HG02571 (cell line): ENCODE results near the gene PPIE.
"Not testable (repeated sequence)": the region's sequence is repeated elsewhere in the genome, so short reads cannot be mapped to it uniquely, and the experiment has no call there.

Experiments
- ATAC-seq: cut with Tn5 transposase; IDR thresholded peaks from one replicate; pipeline ENCODE4 v1.9.1; 2021; ENCODE audit warnings: mild to moderate bottlenecking, moderate library complexity; ENCODE audit not compliant: unreplicated experiment

Gene PPIE

DNA sequence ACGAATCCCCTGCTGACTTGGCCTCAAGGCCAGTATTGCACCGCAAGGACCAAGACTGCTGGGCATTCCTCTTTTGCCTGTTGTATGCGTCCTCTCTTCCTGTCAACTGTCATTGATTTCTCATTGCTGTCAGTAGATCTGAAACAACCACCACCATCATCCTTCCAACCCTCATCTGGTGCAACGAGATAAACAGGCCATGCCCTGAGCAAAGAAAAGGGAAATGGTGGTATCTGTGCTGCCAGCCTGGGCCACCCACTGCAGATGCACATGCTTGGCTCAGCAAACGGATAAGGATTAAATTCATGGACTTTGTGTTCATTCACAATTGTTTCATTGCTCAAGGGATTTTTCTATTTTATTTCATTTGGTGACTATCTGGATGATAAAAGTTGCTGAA, 18.8 kb downstream of the PPIE start:
- no peak for ATAC-seq

DNA sequence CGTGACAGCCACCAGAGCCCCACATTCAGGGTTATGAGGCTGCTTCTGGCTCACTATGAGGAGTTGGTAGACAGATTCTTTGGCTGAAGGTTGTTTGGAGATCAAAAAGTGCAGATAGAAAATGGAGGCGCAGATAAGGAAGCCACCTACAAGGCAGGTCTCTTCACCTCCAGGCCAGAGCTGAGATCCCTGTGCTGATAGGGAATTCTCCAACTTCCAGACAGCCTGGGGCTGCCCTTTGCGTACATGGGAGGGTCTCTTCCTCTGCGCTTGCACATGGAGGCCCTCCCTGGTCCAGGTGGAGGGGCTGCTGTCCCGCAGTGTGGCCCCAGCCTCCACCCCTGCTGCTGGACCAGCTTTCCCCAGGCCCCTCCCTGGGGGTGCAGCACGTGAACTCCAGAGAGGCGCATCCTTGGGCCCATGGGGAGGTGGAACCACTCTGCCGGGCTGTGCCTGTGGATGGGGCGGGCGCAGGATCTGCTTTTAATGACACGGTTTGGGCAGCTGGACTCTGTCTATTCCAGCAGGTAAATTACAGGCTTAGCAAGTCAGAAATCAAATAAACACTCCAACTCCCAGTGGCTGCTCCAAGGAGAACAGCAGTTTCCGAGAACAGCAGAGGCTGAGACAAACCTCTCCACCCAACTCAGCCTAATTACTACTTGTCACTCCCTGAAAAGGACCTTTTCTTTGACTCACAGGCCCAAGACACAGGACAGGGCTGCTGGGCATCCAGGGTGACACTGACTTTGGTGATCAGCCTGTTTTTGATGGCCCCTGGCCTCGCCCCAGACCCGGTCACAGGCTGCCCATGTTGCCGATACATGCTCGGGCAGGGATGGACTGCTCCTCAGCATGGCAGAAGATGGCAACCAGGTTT, 20.1 kb downstream of the PPIE start:
- no peak for ATAC-seq

DNA sequence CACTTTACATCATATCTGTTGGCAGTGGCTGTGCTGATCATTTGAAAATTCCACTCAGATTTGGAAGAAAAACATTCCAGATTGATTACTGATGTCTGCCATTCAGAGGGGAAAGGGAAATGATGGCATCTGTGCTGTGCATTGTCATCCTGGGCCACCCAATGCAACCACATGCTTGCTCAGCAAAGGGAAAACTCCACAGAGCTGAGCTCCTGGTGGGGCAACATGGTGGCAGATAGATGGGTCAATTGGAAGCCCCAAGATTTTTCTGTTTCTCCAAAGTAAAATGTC, 20.7 kb downstream of the PPIE start:
- ATAC-seq, result no peak

DNA sequence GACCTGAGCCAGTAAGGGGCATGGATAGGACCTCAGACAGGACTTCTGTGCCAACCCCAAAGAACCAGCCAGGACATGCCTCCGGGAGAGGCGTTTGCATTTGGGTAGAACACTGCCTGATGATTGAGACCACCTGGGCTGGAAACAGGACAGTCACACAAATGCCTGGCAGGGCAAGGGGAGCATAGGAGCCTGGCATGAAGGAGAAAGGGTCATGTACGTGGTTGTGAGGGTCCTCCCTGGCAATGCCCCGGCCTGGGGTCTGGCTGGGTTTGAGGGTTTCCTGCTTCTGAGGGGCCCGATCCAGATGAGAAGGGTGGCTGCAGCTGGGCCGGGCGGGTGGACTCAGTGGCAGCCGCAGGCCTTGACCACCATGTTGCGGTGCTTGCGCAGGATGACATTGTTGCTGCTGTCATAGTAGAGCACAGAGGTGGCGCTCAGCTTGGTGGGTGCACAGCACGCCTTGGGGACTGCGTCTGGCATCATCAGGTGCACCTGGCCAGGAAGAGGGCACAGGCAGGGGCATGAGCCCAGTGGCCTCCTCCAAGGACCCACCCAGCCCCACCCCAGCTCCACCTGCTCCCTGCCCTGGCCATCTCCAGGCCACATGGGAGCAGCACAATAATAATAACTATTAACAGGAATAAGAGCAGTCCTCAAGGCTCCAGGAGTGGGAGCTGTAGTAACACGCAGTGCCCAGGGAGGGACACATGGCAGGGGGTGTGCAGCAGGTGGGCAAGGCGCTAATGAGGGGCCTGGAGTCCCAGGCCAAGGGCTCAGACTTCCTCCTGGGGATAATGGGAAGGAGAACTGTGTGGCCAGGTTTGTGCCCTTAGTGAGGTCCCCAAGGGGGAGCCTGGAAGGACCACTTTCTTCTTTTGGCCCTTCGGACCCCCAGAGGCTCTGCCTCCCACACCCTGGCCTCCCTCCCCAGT, 21.7 kb downstream of the PPIE start:
- ATAC-seq, result no peak

DNA sequence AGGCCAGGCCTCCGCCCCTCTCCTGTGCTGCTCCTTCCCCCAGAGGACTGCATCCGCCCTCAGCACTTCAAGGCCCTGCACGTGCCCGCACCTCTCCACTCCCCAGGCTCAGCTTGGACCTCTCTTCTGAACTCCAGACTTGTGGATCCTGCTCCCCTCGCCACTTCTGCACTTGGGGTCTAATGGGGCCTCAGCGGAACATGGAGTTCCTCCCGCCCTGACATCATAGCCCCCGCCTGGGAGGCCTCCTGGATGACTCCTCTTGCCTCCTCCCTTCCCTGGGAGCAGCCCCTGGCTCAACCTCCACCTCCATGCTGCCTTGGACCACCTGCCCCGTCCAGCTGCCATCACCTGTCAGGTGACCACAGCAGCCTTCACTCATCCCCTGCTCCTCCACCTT, 22.3 kb downstream of the PPIE start:
- ATAC-seq, result no peak

DNA sequence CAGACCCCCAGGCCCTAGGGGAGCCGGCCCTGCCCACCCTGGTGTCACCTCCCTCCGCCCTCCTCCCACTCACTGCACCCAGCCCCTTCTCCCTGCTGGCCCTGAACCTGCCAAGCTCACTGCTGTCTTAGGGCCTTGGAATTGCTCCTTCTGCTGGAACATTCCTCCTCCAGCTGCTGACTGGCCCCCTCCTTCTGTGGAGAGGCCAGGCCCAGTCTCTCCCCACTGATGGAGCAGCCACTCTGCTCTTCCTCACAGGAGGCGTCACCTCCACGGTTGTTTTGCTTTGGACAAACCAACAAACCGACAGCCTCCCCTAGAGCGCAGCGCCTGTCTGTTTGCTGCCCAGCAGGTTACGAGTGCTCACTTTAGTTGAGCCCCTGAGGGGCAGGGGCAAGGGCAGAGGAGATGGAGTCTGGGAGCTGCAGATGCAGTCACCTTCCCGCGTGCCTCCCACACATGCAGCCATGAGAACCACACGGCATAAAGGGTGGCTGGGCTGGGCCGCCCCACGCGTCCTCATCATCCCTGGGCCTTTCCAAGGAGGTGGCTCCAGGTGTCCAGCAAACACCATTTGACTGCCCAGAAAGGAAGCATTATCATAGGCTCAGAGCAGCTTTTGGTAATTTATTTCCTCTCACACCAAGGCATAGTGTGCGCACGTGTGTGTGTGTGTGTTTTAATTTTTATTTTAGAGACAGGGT, 23.0 kb downstream of the PPIE start:
- no peak for ATAC-seq

DNA sequence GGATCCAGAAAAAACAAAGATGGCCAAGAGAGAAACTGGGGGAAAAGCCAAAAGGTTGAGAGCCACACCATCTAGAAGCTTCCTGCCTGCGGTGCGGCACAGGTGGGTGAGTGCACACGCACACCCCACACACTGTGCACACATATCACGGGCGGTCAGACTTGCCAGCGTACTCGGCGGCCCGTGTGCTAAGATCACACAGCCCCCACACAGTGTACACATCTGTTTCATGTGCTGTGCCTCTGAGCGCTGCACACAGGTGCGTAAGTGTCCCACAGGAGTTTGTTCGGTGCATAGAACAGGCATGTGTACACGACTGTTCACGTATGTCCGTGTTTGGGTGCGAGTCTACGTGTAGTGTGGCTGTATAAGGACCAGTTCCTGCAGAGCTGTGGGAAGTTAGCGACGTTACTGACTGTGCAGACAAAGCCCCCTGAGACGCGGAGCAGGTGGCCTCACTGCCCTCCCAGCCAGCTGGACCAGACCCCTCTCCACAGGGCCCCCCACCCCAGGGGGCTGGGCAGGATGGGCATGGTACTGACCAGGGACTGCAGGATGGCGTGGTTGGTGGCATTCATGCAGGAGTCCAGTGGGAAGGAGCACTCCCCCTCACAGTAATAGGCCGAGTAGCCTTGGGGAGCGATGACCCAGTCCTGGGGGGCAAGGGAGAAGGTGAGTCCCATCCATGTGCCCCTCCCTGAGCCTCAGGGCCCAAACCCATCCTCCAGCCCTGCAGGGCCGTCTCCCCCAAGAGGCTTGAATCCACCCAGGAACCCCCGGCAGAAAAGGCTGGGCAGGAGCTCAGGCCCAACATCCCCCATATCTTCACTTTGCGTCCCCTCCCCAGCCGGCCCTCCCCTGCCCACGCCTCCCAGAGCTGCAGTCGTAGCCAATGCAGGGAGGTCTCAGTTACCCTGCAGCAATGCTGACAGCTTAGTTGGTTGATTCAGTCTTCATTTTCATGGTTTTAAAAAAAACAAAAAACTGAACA, 24.2 kb downstream of the PPIE start:
- no peak for ATAC-seq

DNA sequence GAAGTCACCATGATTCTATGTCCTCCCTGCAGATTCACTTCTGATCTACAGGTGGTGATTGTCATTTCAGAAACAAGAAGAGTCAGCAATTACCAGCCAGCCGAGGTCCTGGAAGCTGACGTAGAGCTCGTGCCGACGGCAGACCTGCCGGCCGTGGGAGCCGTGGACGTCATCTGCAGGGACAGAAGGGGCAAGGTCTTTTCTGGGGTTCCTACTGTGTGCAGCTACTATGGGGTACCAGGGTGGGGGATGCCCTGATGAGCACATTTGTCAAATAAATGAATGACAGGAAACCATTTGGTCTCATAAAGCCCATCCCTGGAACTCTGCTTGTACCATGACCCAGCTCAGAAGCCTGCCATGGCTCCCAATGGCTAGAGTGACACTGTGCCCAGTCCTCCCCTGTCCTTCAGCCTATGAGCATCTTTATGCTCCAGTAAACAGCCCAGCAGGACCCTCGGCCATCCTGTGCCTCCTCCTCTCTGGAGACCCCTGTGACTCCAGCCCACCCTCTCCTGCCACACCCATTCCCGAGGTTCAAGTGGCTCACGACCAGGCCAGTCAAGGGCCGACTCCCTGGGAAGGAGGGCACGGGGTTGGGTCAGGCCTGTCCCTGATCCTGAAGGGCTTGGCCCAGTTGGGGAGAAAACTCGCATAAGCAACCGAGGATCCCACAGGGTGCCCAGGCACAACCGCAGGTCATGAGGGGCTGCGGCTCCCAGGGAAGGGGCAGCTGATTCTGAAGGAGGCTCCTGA, 25.1 kb downstream of the PPIE start:
- ATAC-seq, result not testable (repeated sequence)

DNA sequence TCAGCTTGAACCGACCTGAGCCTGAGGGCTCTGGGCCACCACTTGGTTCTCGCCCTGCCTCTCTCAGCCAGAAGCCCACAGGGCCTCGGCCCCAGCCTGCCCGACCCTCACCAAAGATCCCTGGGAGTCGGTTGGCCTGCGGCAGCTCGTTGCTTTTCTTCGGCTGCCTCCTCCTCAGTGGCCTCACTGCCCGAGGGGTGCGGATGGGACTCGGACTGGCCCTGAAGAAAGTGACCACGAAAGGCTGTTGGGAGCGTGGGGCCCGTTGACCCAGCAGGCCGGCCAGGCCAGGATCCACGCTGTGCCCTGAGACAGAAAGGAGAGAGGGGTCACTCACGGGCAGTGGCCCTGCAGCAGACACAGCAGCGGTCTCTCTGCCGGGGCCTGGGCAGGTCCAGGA, 25.8 kb downstream of the PPIE start:
- ATAC-seq, result not testable (repeated sequence)

DNA sequence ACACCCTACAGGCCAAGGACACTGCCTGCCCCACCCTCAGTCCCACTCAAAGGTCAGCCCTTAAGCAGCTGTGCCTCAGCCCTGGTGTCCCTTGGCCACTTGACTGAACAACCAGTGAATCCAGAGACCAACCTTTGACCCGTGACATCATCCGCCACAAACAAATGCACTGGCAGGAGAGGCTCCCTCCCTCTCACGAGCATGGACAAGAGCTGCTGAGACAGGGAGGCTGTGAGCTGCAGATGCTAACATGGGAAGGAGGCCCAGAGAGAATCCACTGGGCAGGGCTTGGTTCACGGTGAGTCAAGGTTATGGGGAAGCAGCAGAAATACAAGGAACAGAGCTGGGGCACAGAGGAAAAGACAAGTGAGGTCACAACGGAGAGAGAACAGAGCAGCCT, 27.8 kb downstream of the PPIE start:
- not testable (repeated sequence) for ATAC-seq

DNA sequence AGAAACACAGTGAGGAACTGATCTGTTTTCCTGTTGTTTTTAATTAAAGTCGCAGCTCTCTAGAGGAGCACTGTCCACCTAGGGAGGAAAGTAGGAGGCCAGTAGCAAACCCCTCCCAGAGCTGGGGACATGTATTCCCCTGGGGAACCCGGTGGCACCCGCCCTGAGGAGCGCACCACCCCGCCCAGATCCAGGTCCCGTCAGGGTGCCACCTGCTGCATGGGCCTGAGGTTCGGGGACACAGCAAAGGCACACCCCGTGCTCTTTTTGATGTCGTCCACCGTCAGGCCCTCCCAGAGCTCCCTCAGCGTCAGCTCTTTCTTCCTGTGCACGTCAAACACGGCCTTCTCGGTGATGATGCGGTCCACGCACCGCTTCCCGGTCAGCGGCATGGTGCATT, 30.8 kb downstream of the PPIE start:
- not testable (repeated sequence) for ATAC-seq

DNA sequence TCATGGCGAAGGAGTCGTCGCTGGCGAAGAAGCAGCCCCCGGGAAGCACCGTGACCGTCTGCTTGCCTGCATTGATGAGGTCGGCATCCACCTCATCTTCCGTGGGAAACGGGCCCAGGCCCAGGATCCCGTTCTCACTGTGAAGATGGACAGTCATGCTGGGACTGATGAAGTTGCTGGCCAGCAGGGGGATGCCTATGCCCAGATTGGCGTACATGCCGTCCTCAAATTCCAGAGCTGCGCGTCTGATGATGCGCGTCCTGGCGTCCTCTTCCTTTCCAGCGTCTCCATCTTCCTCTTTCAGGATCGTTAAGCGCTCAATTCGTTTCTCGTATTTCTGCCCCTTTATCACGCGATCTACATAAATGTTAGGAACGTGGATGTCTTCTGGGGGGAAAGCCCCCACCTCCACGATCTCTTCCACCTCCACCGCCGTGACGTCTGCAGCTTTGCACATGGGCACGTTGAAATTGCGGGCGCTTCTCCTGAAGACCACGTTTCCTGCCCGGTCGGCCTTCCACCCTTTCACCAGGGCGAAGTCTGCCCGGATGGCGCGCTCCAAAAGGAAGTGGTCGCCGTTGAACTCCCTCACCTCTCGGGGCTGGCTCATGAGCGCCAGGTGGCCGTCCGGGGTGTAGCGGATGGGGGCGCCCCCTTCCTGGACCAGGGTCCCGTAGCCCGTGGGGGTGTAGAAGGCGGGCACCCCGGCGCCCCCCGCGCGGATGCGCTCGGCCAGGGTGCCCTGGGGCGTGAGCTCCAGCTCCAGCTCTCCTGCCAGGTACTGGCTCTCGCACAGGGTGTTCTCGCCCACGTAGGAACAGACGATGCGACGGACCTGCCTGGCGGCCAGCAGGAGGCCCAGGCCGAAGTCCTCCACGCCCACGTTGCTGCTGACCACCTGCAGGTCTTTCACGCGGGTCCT, 31.7 kb downstream of the PPIE start:
- ATAC-seq, result not testable (repeated sequence)

DNA sequence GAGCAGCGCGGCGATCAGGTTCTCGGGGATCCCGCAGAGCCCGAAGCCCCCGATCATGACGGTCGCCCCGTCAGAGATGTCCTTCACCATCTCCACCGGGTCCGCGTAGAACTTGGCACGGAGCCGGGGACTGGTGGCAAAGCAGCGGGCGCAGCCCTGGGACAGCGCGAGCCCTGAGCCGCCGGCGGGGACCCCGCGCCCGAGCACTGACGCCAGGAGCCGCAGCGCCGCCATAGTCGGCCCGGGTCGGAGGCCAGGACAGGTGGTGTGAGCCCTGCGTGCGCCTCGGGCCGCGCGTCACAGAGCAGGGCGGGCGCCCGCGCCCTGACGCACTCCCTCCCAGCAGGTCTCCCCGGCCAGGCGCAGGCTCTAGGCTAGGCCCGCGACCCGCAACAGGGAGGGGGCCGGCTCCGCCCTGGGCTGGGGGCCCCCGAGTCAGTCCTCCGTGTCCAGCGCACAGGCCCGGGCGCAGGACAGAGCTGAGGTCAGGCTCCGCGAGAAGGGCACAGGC, 32.4 kb downstream of the PPIE start, which contains the start of gene OXCT2:
OXCT2 (minus strand) TSS at position 327 of the 511 bp plus-strand sequence; CDS start at position 234, 93 bp downstream.
- not testable (repeated sequence) for ATAC-seq

DNA sequence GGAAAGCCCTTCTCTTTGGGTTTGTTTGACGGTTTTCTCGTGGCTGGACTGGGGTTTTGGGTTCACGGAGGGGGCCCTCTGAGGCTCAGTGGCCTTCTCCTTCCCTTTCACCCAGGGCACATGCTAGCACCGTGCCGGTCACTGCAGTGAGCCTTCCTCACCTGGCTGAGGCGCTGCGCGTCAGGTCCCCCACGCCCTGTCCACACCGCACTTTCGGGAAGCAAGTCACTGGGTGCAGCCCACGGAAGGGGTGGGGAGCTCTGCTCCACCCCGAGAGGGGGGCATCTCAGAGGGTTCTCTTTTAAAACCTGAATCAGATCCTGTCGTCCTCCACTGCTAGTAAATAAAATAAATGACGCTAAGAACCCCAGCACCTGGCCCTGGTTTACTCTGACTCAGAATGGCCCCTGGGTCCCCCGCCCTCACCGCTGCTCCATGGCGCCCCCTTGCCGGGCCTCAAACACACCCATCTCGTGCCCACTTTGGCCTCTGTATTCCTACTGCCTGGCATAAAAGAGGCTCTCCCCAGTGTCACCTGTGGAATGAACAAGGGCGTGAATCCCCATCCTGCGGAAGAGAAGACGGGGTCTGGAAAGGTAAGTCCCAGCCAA, 34.8 kb downstream of the PPIE start:
- ATAC-seq, result not testable (repeated sequence)

DNA sequence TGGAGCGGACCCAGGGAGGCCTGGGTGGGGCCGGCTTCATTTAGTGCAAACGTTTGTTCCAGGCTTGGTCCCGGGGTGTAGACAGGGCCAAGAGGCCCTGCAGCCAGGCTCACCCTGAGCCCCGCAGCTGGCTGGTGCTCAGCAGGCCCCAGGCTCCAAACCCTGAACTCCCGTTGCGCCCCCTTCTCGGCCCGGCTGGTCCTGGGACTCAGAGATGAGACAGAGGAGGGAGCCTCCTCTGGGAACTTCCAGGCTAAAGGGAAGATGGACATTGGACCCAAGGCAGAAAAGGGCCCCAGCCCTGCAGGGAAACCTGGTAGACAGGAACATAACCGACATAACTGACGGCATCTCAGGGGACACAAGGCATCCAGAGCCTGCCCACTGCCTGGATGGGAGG, 36.5 kb downstream of the PPIE start:
- not testable (repeated sequence) for ATAC-seq

DNA sequence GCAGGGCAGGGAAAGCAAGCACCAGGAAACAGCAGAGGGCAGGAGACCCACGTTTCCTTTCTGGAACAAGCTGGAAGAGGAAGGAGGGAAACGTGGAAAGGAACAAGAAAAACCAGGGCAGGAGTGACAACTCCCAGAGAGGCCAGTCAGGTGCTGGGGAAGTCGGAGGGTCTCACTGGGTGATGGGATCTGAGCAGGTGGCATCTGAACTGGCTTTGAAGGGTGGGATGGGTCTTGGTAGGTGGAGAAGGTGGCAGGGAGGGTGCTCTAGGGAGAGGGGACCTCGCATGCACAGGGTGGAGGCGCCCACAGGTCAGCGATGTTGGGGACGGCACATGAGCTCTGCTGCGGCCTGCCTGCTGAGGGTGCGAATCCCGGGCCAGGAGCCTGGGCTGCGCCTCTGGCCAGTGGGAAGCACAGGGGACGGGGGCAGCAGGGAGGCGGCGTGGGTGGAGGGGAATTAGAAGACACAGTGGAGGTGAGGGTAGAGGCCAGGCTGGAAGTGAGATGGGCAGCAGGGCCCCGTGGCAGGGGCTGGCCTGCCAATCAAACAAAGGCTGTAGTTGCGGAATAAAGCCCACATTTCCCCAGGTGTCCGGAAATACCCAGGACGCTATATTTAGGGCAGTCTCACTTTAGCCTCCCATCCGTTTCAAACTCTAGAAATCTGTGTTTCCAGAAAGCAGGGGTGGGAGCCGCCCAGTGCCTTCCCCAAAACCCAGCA, 37.2 kb downstream of the PPIE start:
- peak; percentile 18 for ATAC-seq

DNA sequence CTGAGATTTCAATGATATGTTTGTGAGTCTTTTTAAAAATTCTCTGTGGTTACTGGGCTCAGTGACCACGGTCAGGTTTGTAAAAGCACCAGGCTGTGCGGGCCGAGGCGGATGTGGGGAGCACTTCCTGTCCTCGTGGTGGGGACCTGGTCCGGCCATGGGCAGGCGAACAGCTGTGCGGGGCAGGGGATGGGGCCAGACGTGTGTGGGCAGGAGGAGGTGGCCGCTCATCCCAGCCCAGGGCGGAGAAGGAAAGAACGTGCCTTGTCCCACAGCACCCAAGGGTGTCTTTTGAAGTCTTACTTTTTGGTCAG, 37.7 kb downstream of the PPIE start:
- peak; percentile 58 for ATAC-seq
